HEK293T (cell line): ENCODE results near the gene ZNF8.
"Not testable (repeated sequence)": the region's sequence is repeated elsewhere in the genome, so short reads cannot be mapped to it uniquely, and the experiment has no call there.

Experiments
- CTCF ChIA-PET: fragments of 350-600 bp; formaldehyde crosslinking; extraction: SDS; loops from one replicate; lab custom pipeline; 2021; ENCODE audit warnings: antibody characterized with exemption, inconsistent platforms; lab: Yijun Ruan, JAX
- POLR2A ChIA-PET: fragments of 350-600 bp; formaldehyde crosslinking; extraction: SDS; loops from one replicate; lab custom pipeline; 2020; ENCODE audit warnings: antibody characterized with exemption, inconsistent platforms; lab: Yijun Ruan, JAX
- DNase-seq: peaks from one replicate; pipeline ENCODE4 v3.0.0; 2012; ENCODE audit warnings: mixed read lengths; ENCODE audit errors: extremely low spot score
- ARNT ChIP-seq: fragments of 450-650 bp; IDR thresholded peaks from 2 replicates; pipeline ENCODE4 v1.6.1; 2017; ENCODE audit warnings: mild to moderate bottlenecking
- BHLHE40 ChIP-seq: fragments of 450-650 bp; IDR thresholded peaks from 2 replicates; pipeline ENCODE4 v1.6.1; 2016; ENCODE audit warnings: mild to moderate bottlenecking, moderate library complexity, borderline replicate concordance
- CTBP1 ChIP-seq: fragments of 450-650 bp; IDR thresholded peaks from 2 replicates; pipeline ENCODE4 v1.6.1; 2016; ENCODE audit warnings: borderline replicate concordance
- ELF4 ChIP-seq: fragments of 450-650 bp; IDR thresholded peaks from 2 replicates; pipeline ENCODE4 v1.6.1; 2017; ENCODE audit warnings: antibody characterized with exemption
- FOXA1 ChIP-seq: fragments of 450-650 bp; IDR thresholded peaks from 2 replicates; pipeline ENCODE4 v1.6.1; 2016; ENCODE audit warnings: mild to moderate bottlenecking
- FOXK2 ChIP-seq: fragments of 450-650 bp; IDR thresholded peaks from 2 replicates; pipeline ENCODE4 v1.6.1; 2016; ENCODE audit warnings: mild to moderate bottlenecking
- FOXM1 ChIP-seq: fragments of 450-650 bp; IDR thresholded peaks from 2 replicates; pipeline ENCODE4 v1.6.1; 2017; ENCODE audit warnings: mild to moderate bottlenecking, borderline replicate concordance
- HDGF ChIP-seq: fragments of 450-650 bp; IDR thresholded peaks from 2 replicates; pipeline ENCODE4 v1.6.1; 2017; ENCODE audit warnings: antibody characterized with exemption, borderline replicate concordance
- L3MBTL2 ChIP-seq: fragments of 450-650 bp; conservative IDR thresholded peaks from 2 replicates; pipeline ENCODE4 v1.6.1; 2016; ENCODE audit warnings: mild to moderate bottlenecking
- LEF1 ChIP-seq: fragments of 450-650 bp; IDR thresholded peaks from 2 replicates; pipeline ENCODE4 v1.6.1; 2017; ENCODE audit warnings: mild to moderate bottlenecking, borderline replicate concordance
- NFRKB ChIP-seq: fragments of 450-650 bp; IDR thresholded peaks from 2 replicates; pipeline ENCODE4 v1.6.1; 2016; ENCODE audit warnings: mild to moderate bottlenecking, moderate library complexity
- SP1 ChIP-seq: fragments of 450-650 bp; IDR thresholded peaks from 2 replicates; pipeline ENCODE4 v1.6.1; 2017
- SUZ12 ChIP-seq: fragments of 450-650 bp; IDR thresholded peaks from 2 replicates; pipeline ENCODE4 v1.6.1; 2016; ENCODE audit warnings: mild to moderate bottlenecking
- TARDBP ChIP-seq: fragments of 450-650 bp; IDR thresholded peaks from 2 replicates; pipeline ENCODE4 v1.6.1; 2016
- ZNF384 ChIP-seq: fragments of 450-650 bp; IDR thresholded peaks from 2 replicates; pipeline ENCODE4 v1.6.1; 2016
- TF ChIP-seq, protein P1 (sequence below): fragments of 450-650 bp; IDR thresholded peaks from 2 replicates; pipeline ENCODE4 v1.6.1; 2016

ZNF8 gene

DNA sequence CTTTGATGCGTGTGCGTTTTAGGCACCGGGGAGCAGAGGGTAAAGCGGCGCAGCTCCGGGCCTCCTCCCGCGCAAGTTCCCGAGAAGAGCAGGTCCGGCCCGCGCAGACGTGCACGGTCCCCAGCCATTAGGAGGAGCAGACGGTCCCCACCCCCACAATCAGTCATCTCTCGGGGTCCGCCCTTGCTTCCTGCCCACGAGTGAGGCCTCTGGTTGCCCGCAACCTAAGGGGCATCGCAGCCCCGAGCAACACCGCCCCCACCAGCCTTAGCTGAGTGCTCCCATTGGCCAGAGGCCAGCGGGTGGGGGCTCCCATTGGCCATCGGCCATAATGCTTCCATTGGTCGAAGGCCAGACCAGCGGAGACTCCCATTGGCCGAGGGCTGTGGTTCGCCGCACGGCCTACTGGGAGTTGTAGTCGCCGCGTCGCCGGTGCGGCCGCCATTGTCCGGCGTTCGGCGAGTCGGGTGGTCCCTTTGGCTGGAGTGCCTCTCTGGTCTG, at the start of gene ZNF8:
Gene ZNF8, plus strand, starts transcription at position 415 of the 501 bp plus-strand sequence. CDS start 127 bp downstream, outside the sequence.
- peak; percentile 99 for DNase-seq
- CTCF ChIA-PET = no interaction called here
- peak; percentile 82 for TF ChIP-seq L3MBTL2
- TF ChIP-seq, protein P1, sequence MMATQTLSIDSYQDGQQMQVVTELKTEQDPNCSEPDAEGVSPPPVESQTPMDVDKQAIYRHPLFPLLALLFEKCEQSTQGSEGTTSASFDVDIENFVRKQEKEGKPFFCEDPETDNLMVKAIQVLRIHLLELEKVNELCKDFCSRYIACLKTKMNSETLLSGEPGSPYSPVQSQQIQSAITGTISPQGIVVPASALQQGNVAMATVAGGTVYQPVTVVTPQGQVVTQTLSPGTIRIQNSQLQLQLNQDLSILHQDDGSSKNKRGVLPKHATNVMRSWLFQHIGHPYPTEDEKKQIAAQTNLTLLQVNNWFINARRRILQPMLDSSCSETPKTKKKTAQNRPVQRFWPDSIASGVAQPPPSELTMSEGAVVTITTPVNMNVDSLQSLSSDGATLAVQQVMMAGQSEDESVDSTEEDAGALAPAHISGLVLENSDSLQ = peak; percentile 68
- no peak for TF ChIP-seq FOXA1
- POLR2A ChIA-PET = interaction anchor here (0.6 to 2.0 kb wide), 6 partner anchors 10 to 85 kb away, joined by 3 to 4 read pairs (median 3); partner anchors contain the start of gene ZNF497

- no peak for TF ChIP-seq FOXK2
- TF ChIP-seq LEF1 = no peak
- TF ChIP-seq ZNF384 = no peak
- TF ChIP-seq BHLHE40 = no peak
- no peak for TF ChIP-seq SUZ12
- TF ChIP-seq NFRKB = no peak
- no peak for TF ChIP-seq ARNT
- POLR2A ChIA-PET = interaction anchor here (0.6 to 2.6 kb wide), 8 partner anchors 10 to 290 kb away, joined by 3 to 13 read pairs (median 5); partner anchors contain the start of genes ZBTB45, ZNF274 and ZNF497
- CTCF ChIA-PET = no interaction called here
- DNase-seq = no peak
Measured at GRCh38 chr19:58229255-58229639, 49.5 kb upstream of the ZNF8 start.

DNA sequence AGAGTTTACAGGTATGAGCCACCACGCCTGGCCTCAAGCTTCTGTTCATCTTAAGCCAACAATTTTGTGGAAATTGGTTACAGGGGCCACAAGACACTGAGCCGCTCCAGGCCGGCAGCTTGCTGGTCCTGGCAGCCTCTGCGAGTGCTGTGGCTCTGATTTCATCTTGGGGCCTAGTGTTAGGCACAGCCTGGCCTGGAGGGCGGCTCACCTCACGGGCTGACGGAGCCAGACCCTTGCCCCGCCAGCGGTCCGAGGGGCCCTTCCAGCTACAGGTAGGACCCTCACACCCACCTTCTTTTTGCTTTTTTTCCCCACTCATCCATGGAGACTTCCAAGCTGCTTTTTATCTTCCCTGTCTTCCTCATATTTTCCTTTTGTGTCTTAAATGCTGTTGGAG, 41.4 kb upstream of the ZNF8 start:
- no peak for DNase-seq
- ChIA-PET CTCF (no interaction called here), POLR2A (no interaction called here)
- TF ChIP-seq FOXK2 = no peak
- no peak for TF ChIP-seq SUZ12
- TF ChIP-seq ELF4 = no peak
- TF ChIP-seq HDGF = no peak
- no peak for TF ChIP-seq ARNT
- TF ChIP-seq BHLHE40 = no peak
- TF ChIP-seq SP1 = no peak
- no peak for TF ChIP-seq NFRKB
- TF ChIP-seq ZNF384 = no peak
- TF ChIP-seq FOXM1 = no peak
- TF ChIP-seq FOXA1 = no peak
- TF ChIP-seq CTBP1 = no peak
- TF ChIP-seq TARDBP = no peak
- TF ChIP-seq LEF1 = no peak
- TF ChIP-seq L3MBTL2 = no peak
- TF ChIP-seq, protein P1 = no peak

GRCh38 chr19:58243351-58243750, 35.4 kb upstream of the ZNF8 start:
- ChIA-PET CTCF (no interaction called here), POLR2A (no interaction called here)
- TF ChIP-seq, protein P1 = no peak
- TF ChIP-seq TARDBP (no peak), ELF4 (no peak), FOXM1 (no peak), BHLHE40 (no peak), FOXK2 (no peak), SUZ12 (no peak), CTBP1 (no peak)
- no peak for DNase-seq

GRCh38 chr19:58248886-58249285, 29.9 kb upstream of the ZNF8 start:
- CTCF ChIA-PET = no interaction called here
- POLR2A ChIA-PET = no interaction called here
- TF ChIP-seq HDGF = no peak
- TF ChIP-seq ARNT = no peak
- TF ChIP-seq TARDBP = no peak
- TF ChIP-seq, protein P1 = no peak

DNA sequence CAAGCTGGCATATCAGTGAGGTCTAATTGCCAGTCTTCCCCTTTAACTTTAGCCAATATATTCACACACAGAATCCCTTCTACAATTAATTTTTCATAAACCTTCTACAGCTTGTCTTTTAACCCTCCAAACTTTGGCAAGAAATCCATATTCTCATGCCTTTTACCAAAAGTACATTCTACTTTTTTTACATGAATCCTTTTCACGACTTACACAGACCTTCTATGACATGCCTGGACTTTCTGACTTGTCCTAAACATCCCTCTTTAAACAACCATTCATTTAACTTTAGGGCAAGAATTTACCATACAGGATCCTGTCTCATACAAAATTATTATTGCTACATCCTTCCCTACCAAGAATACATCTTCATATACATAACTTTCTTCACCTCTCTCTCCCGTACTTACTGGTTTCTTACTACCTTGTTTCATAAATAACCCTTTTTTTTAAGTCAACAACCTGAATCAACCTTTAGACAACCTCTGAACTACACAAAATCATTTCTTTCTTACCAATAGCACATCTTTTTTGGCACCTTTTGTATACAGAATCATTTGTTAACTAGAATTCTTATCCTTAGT, 26.6 kb upstream of the ZNF8 start:
- ChIA-PET POLR2A (no interaction called here), CTCF (no interaction called here)
- no peak for DNase-seq
- TF ChIP-seq L3MBTL2 = no peak
- TF ChIP-seq ARNT = no peak
- no peak for TF ChIP-seq SUZ12
- no peak for TF ChIP-seq NFRKB
- TF ChIP-seq ZNF384 = no peak
- TF ChIP-seq, protein P1 = no peak
- TF ChIP-seq CTBP1 = no peak
- TF ChIP-seq FOXM1 = no peak
- TF ChIP-seq ELF4 = no peak
- no peak for TF ChIP-seq FOXA1
- TF ChIP-seq LEF1 = no peak
- no peak for TF ChIP-seq HDGF

More at GRCh38 chr19:58248886-58249285, 29.9 kb upstream of the ZNF8 start:
- DNase-seq = no peak

GRCh38 chr19:58258259-58258658, 20.5 kb upstream of the ZNF8 start:
- POLR2A ChIA-PET, DNase-seq, CTCF ChIA-PET: not testable (repeated sequence)
